Measurements from ENCODE around the gene PIWIL1.

Gene PIWIL1

GRCh38 chr12:130300090-130300489 is 37.6 kb upstream of the PIWIL1 start:
- no peak overlapping the region for H3K4me3 ChIP-seq (replicated peaks in 1 of 2; ENCODE audit: low read depth in 2 of 2, low read length in 2 of 2)
- TF ChIP-seq, protein P1, sequence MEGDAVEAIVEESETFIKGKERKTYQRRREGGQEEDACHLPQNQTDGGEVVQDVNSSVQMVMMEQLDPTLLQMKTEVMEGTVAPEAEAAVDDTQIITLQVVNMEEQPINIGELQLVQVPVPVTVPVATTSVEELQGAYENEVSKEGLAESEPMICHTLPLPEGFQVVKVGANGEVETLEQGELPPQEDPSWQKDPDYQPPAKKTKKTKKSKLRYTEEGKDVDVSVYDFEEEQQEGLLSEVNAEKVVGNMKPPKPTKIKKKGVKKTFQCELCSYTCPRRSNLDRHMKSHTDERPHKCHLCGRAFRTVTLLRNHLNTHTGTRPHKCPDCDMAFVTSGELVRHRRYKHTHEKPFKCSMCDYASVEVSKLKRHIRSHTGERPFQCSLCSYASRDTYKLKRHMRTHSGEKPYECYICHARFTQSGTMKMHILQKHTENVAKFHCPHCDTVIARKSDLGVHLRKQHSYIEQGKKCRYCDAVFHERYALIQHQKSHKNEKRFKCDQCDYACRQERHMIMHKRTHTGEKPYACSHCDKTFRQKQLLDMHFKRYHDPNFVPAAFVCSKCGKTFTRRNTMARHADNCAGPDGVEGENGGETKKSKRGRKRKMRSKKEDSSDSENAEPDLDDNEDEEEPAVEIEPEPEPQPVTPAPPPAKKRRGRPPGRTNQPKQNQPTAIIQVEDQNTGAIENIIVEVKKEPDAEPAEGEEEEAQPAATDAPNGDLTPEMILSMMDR (IDR thresholded peaks at IDR 0.05; ENCODE audit: low read depth, low read length): no peak
- DNase-seq (ENCODE audit: low read depth in 2 of 2): no peak

DNA sequence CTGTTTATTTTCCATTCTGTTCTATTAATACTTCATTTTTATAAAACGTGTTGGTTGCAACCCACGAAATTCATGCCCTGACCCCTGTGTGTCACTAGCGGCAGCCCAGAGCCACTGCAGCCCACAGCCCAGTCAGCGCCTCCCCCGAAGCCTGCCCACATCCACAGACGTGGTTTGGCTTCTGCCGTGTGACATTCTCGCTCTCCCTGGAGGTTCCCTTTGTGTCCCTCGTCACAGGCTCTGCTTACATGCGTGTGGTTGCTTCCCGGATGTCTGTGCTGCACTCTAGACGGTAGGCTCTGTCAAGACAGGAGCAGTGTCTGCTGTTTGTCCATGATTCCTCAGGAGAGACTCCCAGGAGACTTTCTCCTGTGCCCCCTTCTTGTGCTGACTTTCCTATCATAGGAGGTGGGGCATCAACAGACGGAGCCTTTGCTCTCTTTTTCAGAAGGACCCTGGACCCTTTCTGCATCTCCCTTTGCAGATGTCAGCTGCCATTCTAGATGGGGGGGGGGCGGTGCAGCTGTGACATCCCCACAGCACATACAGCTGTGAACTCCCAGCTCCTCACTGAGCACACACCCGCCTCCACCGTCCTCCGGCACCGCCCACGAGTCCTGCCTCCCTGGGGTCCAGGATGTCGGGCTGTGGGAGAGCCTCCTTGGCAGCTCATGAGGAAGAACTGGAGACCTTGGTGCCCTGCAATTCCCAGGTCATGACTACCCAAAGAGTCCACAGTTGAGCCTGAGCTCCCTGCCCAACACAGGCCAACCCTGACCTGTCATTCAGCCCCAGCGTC is 36.8 kb upstream of the PIWIL1 start:
- TF ChIP-seq, protein P1 (IDR thresholded peaks at IDR 0.05; ENCODE audit: low read depth, low read length): no peak
- no peak overlapping the region for H3K4me3 ChIP-seq (replicated peaks in 1 of 2; ENCODE audit: low read depth in 2 of 2, low read length in 2 of 2)
- DNase-seq (ENCODE audit: low read depth in 2 of 2): no peak

DNA sequence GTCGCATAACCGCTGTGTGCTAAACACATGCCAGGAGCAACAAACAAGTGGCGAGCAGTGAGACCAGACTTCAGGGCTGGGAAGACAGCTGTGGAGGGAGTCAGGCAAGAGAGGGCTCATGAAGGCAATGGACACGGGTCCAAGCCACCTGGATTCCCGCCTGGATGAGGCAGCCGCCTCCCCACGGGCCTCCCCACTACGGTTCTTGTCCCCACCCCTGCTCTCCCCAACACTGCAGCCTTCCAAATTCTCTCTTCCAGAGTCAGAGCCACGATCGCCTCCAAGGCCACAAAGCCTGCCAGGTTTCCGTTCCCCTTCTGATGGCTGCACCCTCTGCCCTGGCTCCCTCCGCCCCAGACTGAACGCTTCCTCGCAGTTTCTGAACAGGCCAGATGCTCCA is 36.1 kb upstream of the PIWIL1 start:
- no peak overlapping the region for H3K4me3 ChIP-seq (replicated peaks in 1 of 2; ENCODE audit: low read depth in 2 of 2, low read length in 2 of 2)
- TF ChIP-seq, protein P1 (IDR thresholded peaks at IDR 0.05; ENCODE audit: low read depth, low read length): no peak
- no peak for DNase-seq (ENCODE audit: low read depth in 2 of 2)

- TF ChIP-seq, protein P1 (IDR thresholded peaks at IDR 0.05; ENCODE audit: low read depth, low read length): no peak
- H3K4me3 ChIP-seq (replicated peaks in 1 of 2; ENCODE audit: low read depth in 2 of 2, low read length in 2 of 2): no peak overlapping the region
Measured at GRCh38 chr12:130303781-130304180, 33.9 kb upstream of the PIWIL1 start.

DNA sequence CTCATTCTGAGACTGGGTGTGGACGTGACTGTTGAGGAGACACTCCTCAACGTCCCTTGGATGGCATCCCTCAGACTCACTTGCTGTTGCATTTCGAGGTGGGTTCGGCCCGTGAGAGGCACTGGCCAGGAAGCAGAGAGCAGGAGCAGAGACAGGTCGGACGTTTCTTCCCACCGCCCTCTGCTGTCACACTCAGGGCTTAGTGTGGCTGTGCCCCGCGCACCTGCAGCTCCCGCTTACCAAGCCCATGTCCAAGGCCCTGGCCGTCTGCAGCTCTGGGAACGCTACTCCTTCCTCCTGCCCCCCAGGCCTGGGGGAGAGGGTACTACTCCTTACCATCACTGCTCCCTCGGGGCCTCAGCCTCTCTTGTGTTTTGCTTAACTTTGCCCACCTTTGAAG is 29.8 kb upstream of the PIWIL1 start:
- no peak overlapping the region for H3K4me3 ChIP-seq (replicated peaks in 1 of 2; ENCODE audit: low read depth in 2 of 2, low read length in 2 of 2)
- TF ChIP-seq, protein P1 (IDR thresholded peaks at IDR 0.05; ENCODE audit: low read depth, low read length): no peak
- DNase-seq (ENCODE audit: low read depth in 2 of 2): no peak

More at GRCh38 chr12:130303781-130304180, 33.9 kb upstream of the PIWIL1 start:
- DNase-seq (ENCODE audit: low read depth in 2 of 2): no peak

DNA sequence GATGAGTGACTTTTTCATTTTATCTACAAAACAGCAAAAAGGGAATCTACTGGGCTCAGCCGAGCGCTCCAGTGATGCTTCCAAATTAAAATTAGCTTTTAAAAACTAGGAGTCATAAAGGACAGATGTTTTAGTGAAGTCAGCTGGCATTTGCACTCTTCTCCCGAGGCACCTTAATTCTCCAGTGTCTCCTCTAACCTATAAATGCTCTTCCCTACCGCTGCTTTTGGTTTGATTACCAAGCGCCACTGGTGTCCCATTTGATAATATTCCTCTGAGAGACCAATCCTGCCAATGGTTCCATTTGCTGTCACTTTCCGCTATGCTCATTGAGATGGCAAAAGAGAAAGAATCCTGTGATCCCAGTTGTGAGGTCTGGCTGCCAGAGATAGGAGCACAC is 29.3 kb upstream of the PIWIL1 start:
- TF ChIP-seq, protein P1 (IDR thresholded peaks at IDR 0.05; ENCODE audit: low read depth, low read length): no peak
- DNase-seq (ENCODE audit: low read depth in 2 of 2): no peak

More for the DNA sequence above, 29.3 kb upstream of the PIWIL1 start:
- H3K4me3 ChIP-seq (replicated peaks in 1 of 2; ENCODE audit: low read depth in 2 of 2, low read length in 2 of 2): no peak overlapping the region
